Measurements from ENCODE around the gene ADGRL1. TPM values are rescaled to one million over a fixed set of nuclear protein-coding genes. Genes with fewer than 3 reads are reported as not detected.

ADGRL1 gene
- polyA plus RNA-seq, 1 experiment, result 4.0 TPM

DNA sequence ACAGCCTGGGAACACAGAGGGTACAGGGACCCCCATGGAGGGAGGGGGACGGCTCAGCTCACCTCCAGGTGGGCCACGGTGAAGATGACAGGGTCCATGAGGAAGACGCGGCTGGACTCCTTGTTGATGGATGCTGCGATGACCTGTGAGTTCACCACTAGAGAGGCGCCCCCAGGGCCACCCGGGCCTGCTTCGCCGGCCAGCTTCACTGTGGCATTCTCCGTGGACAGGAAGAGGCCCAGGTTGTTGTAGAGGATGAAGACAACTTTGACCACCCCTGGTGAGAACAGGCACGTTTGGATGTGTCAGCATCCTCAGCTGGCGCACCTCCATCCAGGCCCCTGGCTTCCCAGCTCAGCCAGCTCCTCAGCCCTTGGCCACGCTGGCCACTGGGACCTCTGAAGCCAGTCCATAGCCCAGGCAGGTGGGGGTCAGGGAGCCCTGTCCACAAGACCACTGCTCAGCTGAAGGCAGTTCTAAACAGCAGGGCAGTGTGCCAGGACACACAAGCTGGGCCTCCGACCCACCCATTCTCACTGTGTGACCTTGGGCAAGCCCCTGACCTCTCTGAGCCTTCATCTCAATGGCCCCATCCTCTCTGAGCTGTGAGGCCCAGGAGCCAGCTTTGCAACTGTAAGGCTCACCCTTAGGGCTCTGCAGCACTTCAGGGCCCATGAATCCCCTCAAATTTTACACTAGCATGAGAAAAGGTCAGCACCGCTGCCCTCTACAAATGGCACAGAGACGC is 47.5 kb downstream of the ADGRL1 start:
- no peaks in the 10 kb centered on the region for H3K27me3 ChIP-seq (ENCODE audit: control insufficient read depth, insufficient read depth, low read length)
- CTCF ChIA-PET, result interaction anchor here (1.0 to 2.6 kb wide), 4 partner anchors 11 to 273 kb away, joined by 3 to 13 read pairs (median 6); no protein-coding TSS in a partner anchor
- no peak for DNase-seq (ENCODE audit: low read depth)
- H3K36me3 ChIP-seq (ENCODE audit: control insufficient read depth, insufficient read depth, low read length), result peaks cover 3% of the 10 kb centered on the region
- POLR2A ChIA-PET, result no interaction called here
- no peak overlapping the region for H3K4me3 ChIP-seq (ENCODE audit: low read depth, low read length)
- TF ChIP-seq, protein P1, sequence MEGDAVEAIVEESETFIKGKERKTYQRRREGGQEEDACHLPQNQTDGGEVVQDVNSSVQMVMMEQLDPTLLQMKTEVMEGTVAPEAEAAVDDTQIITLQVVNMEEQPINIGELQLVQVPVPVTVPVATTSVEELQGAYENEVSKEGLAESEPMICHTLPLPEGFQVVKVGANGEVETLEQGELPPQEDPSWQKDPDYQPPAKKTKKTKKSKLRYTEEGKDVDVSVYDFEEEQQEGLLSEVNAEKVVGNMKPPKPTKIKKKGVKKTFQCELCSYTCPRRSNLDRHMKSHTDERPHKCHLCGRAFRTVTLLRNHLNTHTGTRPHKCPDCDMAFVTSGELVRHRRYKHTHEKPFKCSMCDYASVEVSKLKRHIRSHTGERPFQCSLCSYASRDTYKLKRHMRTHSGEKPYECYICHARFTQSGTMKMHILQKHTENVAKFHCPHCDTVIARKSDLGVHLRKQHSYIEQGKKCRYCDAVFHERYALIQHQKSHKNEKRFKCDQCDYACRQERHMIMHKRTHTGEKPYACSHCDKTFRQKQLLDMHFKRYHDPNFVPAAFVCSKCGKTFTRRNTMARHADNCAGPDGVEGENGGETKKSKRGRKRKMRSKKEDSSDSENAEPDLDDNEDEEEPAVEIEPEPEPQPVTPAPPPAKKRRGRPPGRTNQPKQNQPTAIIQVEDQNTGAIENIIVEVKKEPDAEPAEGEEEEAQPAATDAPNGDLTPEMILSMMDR (IDR thresholded peaks at IDR 0.05; ENCODE audit: insufficient read depth, low read depth, low read length), result no peak

DNA sequence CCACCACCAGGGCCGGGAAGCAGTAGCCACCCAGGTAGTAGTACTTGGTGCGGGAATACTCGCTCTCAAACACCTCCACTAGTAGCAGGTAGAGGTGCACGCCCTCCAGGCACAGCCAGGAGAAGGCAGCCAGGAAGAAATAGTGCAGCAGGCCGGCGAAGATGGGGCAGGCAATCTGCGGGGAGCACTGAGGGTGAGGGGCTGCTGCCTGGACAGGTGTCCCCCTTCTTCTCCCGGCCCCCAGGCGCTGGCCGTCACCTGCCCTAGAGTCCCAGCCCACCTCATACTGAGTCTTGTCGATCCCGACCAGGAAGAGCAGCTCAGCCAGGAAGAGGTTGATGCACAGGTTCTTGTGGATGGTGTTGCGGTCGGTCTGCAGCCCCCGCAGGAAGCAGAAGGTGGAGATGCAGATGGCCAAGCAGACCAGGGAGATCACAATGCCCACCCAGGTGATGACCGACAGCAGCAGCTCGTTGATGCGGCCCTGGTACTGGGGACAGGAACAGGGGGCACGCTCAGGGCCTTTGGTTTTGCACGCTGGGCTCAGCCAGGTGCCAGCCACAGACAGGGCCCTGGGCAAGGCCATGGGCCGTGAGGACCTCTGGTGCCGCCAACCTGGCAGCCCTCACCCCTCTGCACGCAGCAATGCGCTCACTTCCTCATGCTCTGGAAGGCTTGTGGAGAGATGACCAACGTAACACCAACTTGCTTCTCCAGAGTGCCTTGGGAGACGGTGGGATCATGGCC is 48.8 kb downstream of the ADGRL1 start:
- no peak overlapping the region for H3K4me3 ChIP-seq (ENCODE audit: low read depth, low read length)
- H3K27me3 ChIP-seq (ENCODE audit: control insufficient read depth, insufficient read depth, low read length), result no peaks in the 10 kb centered on the region
- TF ChIP-seq, protein P1 (IDR thresholded peaks at IDR 0.05; ENCODE audit: insufficient read depth, low read depth, low read length), result no peak
- DNase-seq (ENCODE audit: low read depth), result no peak
- ChIA-PET CTCF (interaction anchor here (0.8 to 2.6 kb wide), 2 partner anchors 9 to 22 kb away, joined by 3 to 13 read pairs; no protein-coding TSS in a partner anchor), POLR2A (no interaction called here)
- peaks cover 3% of the 10 kb centered on the region for H3K36me3 ChIP-seq (ENCODE audit: control insufficient read depth, insufficient read depth, low read length)

DNA sequence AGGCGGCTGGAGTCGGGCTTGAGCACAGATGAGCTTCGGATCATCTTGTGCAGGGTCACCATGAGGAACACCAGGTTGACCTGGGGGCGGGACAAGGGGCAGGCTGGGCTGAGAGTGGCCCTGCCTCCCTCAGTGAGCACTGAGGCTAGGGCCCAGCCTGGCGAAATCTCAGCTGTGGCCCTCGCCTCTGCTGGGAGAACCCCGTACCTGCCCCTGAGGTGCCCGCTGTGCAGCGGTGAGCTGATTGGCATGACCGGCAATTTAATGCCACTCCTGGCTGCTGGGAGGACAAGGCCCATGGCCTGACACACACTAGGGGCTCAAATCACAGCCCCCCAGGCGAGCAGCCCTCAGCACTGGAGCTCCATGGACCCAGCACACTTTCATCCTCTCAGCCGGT is 49.8 kb downstream of the ADGRL1 start:
- no peak overlapping the region for H3K4me3 ChIP-seq (ENCODE audit: low read depth, low read length)
- TF ChIP-seq, protein P1 (IDR thresholded peaks at IDR 0.05; ENCODE audit: insufficient read depth, low read depth, low read length), result no peak
- POLR2A ChIA-PET, result no interaction called here
- CTCF ChIA-PET, result no interaction called here
- H3K27me3 ChIP-seq (ENCODE audit: control insufficient read depth, insufficient read depth, low read length), result no peaks in the 10 kb centered on the region
- H3K36me3 ChIP-seq (ENCODE audit: control insufficient read depth, insufficient read depth, low read length), result peaks cover 3% of the 10 kb centered on the region
- no peak for DNase-seq (ENCODE audit: low read depth)

DNA sequence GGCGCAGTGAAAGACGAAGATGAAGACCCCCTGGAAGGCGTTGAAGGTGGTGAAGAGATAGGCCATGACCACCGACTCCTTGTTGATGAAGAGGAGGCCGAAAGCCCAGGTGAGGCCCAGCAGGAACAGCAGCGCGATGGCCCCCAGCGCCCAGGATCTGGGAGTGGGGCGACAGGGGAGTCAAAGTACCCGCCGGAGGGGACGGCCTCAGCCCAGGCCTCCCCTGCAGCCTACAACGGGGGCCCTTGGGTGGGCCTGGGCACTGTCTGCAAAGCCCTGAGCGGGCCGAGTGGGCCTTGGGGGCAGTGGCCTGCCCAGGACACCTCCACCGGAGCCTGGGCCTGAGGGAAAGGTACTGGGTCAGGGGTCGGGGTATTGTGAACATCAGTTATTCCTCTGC is 50.6 kb downstream of the ADGRL1 start:
- DNase-seq (ENCODE audit: low read depth), result no peak
- Histone ChIP-seq H3K4me3 (ENCODE audit: low read depth, low read length) (no peak overlapping the region), H3K27me3 (ENCODE audit: control insufficient read depth, insufficient read depth, low read length) (no peaks in the 10 kb centered on the region), H3K36me3 (ENCODE audit: control insufficient read depth, insufficient read depth, low read length) (peaks cover 3% of the 10 kb centered on the region)
- TF ChIP-seq, protein P1 (IDR thresholded peaks at IDR 0.05; ENCODE audit: insufficient read depth, low read depth, low read length), result no peak
- CTCF ChIA-PET, result no interaction called here
- POLR2A ChIA-PET, result no interaction called here

DNA sequence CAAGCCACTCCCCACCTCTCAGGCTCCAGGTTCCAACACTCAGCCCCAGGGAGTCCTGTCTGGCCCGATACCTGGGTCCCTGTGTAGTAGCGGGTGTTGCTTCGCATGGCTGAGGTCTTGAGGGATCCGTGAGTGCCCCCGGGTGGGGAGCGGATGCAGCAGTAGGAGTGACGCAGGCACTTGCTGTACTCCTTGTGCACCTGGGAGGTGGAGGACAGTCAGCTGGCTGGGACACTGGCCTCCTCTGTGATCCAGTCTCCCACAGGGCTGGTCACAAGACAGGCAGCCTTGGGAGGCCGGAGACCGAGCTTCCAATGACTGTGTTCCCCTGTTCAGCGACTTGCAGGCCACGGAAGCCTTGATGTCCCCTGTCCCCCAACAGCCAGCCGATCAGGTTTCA is 53.3 kb downstream of the ADGRL1 start:
- CTCF ChIA-PET, result interaction anchor here (0.9 kb wide), 1 partner anchor 16 kb away, joined by 3 read pairs; the partner anchor contains the start of gene ASF1B

More for the DNA sequence above, 53.3 kb downstream of the ADGRL1 start:
- no peak overlapping the region for H3K4me3 ChIP-seq (ENCODE audit: low read depth, low read length)
- DNase-seq (ENCODE audit: low read depth), result no peak
- peaks cover 3% of the 10 kb centered on the region for H3K36me3 ChIP-seq (ENCODE audit: control insufficient read depth, insufficient read depth, low read length)
- POLR2A ChIA-PET, result no interaction called here
- TF ChIP-seq, protein P1 (IDR thresholded peaks at IDR 0.05; ENCODE audit: insufficient read depth, low read depth, low read length), result no peak
- H3K27me3 ChIP-seq (ENCODE audit: control insufficient read depth, insufficient read depth, low read length), result no peaks in the 10 kb centered on the region
